Choroid plexus epithelial cell (primary cell): ENCODE results near the gene MBD4.
A peak's percentile ranks its signal among the peaks of the same experiment; 100 is the strongest.
"Not testable (repeated sequence)": the region's sequence is repeated elsewhere in the genome, so short reads cannot be mapped to it uniquely, and the experiment has no call there.

Experiments used
- DNase-seq: peaks from one replicate; pipeline ENCODE4 v3.0.0-alpha.2; 2010; ENCODE audit warnings: low read depth
- H3K4me3 ChIP-seq: 2 replicates; pipeline ENCODE4 v1.5.1; 2011; ENCODE audit warnings: low read depth, mild to moderate bottlenecking, control low read depth, low read length, moderate library complexity
- CTCF ChIP-seq: conservative IDR thresholded peaks from 2 replicates; pipeline ENCODE4 v1.5.1; 2011; ENCODE audit warnings: low read depth, mild to moderate bottlenecking, control low read depth, inconsistent platforms, low read length, moderate library complexity

MBD4 gene

DNA sequence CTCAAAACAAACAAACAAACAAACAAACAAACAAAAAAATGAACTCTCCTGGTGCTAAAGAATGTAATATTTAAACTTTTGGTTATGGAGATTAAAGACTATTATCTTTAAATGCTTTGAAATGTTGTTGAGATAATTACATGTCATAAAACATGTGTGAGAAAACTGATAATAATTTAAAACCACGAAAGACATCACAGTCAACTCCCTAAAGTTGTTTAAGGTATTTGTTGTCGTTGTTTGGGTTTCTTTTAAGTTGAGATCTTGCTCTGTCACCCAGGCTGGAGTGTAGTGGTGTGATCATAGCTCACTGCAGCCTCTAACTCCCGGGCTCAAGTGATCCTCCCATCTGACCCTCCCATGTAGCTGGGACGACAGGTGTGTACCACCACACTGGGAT lies 23.3 kb downstream of the MBD4 start:
- no peak overlapping the region for H3K4me3 ChIP-seq
- no peak for TF ChIP-seq CTCF
- no peak for DNase-seq

DNA sequence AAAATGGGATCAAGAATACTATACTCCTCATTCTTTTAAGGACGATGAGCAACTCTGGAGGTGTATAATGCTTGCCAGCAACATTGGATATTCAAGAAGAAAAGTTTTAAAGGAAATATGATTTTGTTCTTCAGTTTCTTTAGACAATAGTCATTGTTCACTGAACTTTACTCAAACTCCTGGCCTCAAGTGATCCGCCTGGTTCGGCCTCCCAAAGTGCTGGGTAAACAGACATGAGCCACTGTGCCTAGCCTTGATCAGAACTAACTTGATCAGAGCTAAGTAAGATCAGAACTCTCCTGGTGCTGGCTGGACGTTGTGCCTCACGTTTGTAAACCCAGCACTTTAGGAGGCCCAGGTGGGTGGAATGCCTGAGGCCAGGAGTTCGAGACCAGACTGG lies 23.9 kb downstream of the MBD4 start:
- DNase-seq, result no peak
- TF ChIP-seq CTCF, result no peak
- no peak overlapping the region for H3K4me3 ChIP-seq

GRCh38 chr3:129415378-129415777 lies 24.4 kb downstream of the MBD4 start:
- DNase-seq, result no peak
- H3K4me3 ChIP-seq, result no peak overlapping the region
- no peak for TF ChIP-seq CTCF

- no peak overlapping the region for H3K4me3 ChIP-seq
- peak; percentile 97 for DNase-seq
- TF ChIP-seq CTCF, result no peak
These were observed 25.9 kb downstream of the MBD4 start for GRCh38 chr3:129413687-129414506.

- not testable (repeated sequence) for H3K4me3 ChIP-seq, DNase-seq
These were observed 26.5 kb downstream of the MBD4 start for GRCh38 chr3:129413238-129413637.

DNA sequence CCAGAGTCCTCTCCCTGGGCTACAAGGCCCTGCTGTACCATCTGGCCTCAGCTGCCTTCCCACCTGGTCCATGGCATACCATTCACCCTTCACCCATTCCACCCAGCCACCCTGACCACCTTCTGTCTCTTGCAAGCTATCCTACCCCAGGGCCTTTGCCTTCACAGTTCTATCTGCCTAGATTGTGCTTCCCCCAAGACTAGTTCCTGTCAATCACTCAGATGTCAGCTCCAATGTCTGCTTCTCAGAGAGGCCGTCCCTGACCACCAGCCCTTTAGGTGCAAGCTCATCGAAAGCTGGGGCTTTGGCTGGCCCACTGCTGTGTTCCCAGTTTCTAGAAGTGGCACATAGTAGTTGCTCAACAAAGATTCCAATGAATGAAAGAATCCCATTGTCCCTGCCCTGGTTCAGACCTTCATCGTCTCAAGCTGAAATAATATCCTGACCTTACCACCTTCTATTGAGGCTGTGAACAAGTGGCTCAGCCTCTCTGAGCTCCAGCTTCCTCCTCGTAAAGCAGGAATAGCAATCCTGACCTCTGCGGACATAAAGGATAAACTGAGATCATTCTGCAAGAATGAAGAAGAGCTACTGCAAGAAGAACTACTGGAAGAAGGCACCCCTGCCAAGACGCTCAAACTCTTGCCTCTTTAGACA lies 27.1 kb downstream of the MBD4 start:
- no peak overlapping the region for H3K4me3 ChIP-seq
- TF ChIP-seq CTCF, result no peak
- DNase-seq, result peak; percentile 92

DNA sequence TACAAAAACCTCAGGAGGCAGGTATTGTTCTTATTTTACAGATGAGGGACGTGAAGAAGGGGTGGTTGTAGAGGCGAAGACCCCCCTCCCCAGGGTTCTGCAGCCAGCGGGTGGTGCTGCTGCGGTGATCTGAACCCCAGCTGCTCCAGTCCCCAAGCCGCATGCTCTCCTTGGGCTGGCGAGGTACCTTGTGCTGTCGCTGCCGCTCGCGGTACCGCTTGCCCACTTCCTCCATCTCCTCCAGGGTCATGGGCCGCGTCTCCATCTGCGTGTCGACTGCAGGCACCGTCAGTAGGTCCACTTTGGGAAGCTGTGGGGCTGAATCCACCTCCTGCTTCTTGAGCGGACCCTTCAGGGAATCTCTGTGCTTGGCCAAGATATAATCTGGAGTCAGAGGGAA lies 28.8 kb downstream of the MBD4 start:
- no peak for DNase-seq
- no peak for TF ChIP-seq CTCF
- no peak overlapping the region for H3K4me3 ChIP-seq
